ENCODE results near the gene RAD51B.
A peak's percentile ranks its signal among the peaks of the same experiment; 100 is the strongest.

The RAD51B gene

DNA sequence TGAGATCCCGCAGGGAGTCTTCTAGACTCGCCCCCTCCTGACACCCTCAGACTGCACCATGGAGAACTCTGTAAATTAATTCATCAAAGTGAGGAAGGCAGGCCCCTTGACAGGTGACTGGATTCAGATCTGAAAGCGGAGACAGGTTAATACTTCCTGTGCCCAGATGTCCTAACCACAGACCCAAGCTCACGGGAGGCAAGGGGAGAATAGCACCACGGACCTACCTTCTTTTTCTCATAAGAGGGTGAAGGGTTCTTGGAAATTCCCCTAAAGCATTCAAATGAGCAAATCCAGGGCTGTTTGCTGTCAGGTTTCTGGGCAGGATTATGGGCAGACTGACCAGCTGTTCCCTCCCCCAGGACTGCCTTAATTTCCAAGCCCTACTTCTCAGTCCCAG is 803.3 kb downstream of the RAD51B start:
- DNase-seq (ENCODE audit: low spot score), result no peak

DNA sequence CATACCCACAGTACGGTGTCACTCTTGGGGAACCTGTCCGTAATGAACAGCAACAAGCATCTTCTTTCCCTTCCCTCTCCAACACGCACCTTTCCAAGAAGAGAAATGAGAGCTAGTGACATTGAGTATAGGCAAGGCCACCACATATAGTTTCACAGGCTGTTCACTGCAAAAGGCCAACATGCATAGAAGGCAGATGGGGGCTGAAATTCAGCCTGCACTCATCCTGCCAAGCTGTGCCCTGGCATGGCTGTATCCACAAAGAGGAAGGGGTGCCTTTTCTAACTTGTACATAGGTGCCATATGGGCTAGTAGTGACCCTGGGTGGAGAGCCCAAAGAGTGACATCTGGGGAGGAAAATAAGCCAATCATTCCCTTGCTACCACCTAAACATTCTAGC is 803.7 kb downstream of the RAD51B start:
- no peak for DNase-seq (ENCODE audit: low spot score)

DNA sequence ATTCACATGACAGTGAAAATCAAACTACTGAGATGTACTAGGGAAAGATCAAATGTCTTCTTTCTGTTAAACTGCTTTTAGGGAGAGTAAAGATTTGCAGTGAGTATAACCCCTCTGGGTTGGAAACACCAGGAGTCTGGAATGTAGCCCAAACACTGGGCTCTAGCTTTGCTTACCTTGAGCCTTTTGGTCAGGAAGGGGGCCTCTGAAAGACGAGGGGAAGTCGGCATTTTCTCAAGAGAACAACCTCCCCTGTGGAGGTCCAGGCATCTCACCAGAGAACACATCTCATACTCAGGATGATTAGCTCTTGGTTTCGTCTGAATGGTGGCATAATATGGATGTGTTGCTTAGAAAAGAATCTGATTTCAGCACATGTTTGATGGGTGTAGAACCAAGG is 804.2 kb downstream of the RAD51B start:
- DNase-seq (ENCODE audit: low spot score), result no peak

DNA sequence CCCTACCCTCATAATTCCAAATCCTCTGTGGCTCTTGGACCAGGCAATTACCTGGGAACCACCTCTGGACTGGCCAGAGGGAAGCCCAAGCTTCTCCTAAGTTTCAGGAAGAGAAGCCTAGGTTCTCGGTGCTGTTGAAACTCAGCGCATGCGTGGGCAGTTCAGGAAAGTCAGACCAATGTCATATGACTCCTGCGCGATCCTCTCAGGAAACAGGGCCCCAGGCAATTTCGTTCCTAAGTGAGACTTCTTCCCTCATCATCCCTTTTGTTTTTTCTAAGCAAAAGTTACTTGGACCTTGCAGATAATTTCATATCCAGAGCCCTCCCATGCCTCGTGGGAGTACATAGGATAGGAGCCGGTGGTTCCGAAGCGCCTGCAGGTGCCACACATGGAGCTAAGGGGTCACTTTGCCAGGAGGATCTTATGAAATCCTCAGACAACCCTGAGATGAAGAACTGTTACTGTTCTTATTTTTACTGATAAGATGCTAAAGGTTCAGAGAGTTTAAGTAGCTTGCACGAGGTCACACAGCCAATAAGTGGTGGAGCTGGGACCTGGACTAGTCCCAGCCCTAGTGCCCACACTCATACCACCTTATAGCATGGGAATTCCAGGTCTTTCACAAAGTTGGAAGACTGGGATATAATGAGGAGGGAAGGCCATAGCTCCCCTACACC is 805.1 kb downstream of the RAD51B start:
- DNase-seq (ENCODE audit: low spot score), result peak; percentile 60

DNA sequence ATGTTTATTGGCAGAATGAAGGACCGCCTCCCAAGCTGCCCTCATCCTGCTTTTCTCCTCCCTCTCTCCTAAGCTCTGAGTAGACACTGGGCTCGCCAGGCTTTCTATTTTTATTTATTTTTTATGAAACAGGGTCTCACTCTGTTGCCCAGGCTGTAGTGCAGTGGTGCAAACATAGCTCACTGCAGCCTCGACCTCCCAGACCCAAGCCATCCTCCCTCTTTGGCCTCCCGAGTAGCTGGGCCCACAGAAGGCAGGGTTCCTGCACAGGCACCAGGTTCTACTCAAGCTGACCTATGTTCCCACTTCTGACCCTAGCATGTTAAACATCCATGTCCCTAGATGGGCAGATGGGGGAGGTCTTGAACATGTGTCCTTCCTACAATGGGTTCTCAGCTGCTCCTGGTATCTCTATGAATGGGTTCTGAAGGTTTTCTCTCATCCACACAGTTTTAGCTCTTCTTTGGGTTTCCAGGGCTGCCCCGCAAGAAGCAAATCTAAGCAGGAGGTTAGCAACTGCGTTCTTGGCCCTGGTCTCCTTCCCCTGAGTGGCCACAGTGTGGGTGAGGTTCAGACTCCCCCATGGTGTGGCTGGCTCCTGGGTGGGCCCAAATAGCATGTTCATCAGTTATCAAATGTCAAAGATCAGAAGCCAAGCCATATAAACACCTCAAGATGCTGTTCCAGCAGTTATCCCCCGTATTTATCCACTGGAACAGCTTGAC is 805.9 kb downstream of the RAD51B start:
- DNase-seq (ENCODE audit: low spot score), result no peak

DNA sequence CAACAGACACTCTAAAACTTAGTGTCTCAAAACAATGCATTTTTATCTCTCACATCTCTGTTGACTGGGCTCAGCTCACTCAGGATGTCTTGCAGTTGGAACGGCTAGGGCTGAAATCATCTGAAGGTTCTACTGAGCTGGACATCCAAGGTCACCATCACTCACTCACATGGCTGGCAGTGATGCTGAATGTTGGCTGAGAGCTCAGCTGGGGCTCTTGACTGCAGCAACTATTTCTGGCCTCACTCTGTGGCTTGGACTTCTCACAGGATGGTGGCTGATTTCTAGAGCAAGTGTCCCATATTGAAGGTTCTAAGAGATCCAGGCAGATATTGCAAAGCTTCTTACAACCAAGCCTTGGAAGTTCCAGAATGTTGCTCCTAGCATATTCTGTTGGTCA is 806.8 kb downstream of the RAD51B start:
- no peak for DNase-seq (ENCODE audit: low spot score)

DNA sequence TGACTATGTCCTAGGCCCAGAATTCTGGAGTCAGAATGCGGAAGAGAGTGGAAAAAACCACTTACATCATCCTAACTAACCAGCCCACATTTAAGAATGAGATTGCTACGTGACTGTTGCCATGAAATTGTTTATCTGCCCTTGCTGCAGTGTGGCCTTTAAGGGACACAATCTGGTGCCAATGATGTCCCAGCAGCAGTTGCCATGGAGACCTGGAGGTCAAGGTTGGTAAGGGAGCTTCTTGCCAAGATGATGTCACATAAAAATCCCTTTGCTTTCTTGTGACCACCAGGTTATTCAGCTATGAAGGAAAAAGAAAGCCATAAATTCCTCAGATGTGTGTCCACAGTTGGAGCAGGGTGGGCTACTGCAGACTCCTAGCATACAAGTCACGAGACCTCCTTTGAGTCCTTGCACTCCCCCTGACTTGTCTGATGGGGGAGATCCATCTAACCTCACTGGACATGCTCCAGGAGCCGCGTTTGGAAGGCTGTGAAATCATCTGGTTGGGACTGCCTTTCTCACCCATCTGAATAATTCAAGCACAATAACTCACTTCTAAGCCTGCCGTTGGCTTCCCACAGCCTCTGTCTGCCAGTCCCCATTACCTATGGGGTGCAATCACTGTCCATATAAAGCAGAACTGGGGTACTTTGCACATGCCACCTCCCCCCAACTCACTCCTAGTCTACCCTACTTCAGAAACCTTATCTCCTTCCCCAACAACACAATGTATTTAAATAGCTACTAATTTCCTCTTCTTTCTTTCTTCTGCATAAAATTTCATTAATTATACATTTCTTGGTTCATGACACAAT is 807.7 kb downstream of the RAD51B start:
- no peak for DNase-seq (ENCODE audit: low spot score)

DNA sequence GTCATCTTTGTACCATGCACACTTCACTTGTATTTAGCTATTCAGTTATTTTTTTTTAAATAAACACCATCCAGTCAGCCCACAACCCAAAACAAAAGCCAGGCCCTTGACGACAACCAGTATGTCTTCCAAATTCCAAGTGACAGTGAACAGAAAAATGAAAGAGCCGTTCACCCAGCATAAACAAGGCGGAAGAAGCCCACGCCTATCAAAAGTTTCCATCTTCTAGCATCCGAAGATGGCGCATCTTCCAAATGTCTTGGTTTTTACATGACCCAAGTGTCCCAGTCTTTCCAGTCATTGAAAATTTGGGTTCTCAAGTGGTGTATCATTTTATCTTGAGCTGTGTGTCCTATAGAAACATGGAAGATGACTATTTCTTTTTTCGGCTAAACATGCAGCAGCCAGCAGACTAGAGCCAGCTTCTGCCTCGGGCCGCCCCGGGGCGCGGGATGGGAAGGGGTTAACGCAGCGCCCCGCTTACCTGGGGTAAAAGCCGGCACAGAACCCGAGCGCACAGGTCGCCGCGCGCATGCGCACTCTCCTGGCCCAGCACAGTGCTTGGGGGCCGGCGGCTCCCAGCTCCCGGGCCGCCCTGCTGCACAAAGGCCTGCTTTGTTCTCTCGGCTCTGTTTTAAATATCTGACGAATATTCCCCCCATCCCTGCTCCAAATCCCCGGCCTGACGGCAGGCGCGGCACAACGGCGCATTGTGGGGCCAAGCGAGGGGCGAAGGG is 808.5 kb downstream of the RAD51B start:
- peak; percentile 99 for DNase-seq (ENCODE audit: low spot score)

DNA sequence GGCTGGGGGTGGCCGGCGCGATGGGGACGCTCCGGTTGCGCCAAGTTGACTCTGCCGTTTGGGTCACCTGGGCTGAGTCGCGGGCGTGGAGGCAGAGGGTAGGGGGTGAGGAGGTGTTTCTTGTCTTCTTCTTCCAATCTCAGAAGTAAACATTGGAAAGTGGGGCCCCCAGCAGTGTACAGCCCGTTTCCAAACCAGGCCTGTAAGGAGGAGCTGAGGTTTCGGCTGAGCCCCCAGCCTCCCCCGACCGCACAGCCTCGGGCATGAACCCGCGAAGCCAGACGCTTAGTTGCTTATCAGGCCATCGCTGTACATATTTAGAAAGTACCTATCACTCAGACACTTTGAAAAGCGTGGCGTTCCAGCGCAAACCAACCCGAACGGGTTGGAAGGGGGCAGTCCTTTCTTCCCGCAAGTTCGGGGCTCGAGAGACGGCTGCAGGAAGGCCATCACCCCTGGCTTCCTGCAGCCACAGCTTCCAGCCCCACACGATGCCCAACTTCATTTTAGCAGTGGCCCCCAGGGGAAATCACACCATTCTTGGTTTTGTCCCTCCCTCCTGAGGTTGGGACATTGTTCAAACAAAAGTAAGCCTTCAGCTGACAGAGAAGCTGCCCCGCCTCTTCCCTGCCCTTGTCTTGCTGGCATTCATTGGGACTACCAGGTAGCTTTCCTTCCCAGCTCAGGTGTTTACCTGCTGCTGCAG is 809.2 kb downstream of the RAD51B start:
- peak; percentile 33 for DNase-seq (ENCODE audit: low spot score)

DNA sequence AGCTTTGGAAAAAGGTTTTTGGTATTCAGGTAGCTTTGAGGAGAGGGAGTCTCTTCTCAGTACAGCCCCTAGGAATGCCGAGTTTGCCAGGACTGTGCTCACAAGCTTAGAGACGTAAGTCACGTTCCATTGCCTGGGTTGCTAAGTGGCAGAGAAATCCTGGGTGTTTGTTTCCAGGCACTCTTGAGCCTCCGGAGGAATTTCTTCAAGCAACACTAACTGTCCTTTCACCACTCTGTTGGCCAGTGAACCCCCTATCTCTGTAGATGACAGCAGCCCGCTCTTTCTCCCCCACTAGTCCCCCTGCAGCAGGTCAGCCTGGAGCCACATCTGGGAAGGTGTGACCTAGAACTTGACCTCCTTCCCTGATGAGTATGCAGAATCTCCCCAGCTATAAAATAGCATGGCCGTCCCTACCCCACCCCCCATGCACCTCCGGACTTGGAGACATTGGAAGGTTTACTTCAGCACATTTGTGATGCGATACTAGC is 810.5 kb downstream of the RAD51B start:
- DNase-seq (ENCODE audit: low spot score), result no peak

DNA sequence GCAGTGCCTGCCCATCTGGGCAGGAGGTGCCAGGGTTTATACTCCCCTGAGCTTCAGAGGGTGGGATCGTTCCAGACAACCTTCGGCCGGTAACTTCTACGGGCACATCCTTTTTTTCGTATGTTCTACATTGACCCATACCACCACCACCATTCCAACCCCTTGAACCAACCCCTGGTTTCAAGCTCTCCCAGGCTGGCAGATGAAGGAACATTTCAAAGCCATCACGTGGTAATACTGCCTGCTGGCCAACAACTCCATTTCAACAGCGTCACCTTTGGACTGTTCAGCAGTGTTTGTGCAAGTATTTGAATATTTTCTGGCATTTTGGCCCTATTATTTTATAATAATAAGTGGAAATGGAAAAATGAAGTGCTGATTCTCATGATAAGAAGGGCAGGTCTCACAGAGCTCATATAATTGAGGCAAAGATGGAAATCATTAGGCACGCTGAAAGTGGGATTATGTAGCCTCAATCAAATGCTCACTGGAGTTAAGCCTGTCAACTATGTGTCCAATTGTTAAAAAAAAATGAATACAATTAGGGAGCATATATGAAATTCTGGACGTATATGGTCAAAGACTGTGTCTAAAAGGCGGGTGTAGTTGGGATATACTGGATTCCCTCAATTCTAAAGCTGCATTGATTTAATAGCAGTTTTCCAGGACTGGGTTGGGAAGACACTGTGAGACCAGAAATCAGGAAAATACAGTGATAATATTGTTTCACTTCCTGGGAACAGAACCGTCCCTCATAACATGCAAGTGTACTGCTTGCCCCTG is 811.2 kb downstream of the RAD51B start:
- DNase-seq (ENCODE audit: low spot score), result no peak

DNA sequence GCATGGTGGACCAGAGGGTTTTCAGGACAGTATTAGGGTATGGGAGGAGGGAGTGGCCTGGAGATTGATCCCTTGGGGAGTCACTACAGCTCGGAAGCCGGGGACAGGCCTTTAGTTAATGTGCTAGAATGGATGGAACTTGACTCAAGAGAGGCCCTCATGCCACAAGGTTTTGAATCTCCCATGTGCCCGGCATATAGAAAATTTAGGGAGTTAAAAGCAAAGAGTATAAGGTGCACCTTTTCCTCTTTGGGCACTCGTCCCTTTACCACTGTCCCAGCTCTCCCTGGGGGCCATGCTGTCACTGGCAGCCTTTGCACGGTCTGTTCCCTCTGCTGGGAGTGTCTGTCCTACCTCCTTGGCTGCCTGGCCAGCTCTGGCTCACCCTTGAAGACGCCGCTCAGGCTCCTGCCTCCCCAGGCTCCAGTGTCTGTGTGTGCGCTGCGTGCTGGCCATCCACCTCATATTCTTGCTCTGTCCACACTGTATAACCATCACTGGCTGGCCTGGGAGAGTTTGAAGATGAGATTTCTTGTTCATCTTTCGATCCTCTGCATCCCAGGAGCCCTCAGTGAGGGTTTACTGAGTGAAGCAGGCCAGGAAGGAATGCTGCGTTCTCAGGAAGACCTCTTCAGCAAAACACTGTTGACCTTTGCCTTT is 811.9 kb downstream of the RAD51B start:
- DNase-seq (ENCODE audit: low spot score), result no peak

DNA sequence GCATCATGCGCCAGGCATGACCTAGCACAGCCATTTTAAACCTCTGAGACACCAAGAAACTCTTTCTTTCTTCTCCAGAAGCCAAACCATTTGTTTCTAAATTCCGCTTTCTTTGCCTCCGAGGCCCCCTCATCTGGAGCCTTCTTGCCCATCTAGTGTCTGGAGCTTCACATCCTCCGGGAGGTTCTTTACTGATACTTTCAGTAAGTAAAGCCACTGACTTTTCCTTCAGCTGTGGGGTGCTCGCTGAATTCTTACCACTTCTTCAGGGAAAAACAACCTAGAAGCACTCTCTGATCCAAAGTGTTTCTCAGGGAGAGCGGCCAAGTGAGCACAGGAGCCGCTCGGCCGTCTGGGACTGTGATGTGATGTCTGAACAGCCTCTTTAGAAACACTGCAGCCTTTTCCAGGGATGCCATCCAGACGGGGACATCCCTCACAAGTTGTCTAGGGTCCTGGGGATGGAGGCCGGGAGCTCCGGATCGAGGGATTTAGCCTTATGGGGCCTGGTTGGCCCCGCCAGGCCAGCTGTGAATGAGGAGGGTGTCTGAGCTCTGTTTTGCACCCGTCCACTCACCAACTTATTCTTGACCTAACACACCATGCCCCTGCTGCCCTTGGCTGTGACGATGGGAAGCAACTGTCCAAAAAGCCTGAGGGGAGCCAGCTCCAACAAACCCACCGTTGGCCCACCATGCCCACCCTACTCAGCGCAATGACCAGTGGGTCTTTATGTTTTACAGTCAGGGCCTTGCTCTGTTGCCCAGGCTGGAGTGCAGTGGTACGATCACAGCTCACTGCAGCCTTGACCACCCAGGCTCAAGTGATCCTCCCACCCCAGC is 812.7 kb downstream of the RAD51B start:
- no peak for DNase-seq (ENCODE audit: low spot score)

DNA sequence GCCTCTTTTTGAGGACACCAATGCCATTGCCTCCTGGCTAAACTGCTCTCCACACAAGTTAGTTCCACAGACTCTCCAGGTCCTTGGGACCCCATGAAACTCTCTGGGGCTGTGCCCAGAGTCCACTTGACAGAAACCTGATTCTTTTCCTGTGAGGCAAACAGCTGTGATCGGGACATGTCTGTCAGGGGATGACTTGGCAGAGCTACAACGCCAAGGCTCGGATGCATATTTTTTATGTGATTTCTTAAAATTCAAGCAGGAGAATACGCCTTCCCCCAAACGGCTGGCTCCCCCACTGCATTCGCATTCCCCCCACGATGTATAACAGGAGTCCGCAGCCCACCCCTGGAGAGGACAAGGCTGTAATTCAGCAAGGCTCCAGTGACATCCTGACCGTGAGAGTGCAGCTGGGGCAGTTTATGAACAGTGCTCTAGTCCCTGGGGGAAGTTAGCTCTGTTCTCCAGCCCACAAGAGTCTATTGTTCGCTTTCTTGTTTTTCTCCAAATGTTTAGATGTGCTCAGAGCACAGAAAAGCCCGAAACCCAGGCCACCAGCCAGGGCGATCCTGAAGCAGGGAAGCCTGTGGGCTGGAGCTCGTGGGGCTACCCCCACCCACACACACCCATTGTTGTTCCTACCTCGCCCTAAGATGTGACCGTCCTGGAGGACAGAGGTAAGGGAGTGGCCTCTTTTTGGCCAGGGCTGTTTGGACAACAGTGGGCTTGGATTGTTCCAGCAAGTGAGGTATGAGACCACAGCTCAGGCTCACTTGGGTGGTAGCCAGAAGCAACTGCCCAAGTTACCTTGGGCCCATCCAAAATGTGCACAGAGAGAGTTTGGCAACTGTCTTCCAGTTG is 813.8 kb downstream of the RAD51B start:
- peak; percentile 87 for DNase-seq (ENCODE audit: low spot score)

DNA sequence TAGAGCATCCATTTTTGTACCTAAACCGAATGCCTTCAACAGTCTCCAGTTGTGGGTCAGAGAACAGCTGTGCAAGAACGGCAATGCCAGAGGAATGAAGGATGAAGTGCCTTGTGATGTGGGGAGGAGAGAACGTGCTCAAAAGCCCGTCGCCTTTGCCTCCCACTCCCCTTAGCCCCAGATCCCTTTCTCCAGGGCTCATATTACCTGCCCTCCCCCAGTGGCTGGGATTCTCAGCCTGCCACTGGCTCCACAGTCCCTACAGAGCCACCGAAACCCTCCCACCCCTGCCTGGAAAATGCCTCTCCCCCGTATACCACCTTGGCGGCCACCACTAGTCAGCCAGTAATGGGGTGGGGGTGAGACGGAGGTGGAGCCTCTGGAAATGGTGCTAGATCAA is 814.8 kb downstream of the RAD51B start:
- no peak for DNase-seq (ENCODE audit: low spot score)

DNA sequence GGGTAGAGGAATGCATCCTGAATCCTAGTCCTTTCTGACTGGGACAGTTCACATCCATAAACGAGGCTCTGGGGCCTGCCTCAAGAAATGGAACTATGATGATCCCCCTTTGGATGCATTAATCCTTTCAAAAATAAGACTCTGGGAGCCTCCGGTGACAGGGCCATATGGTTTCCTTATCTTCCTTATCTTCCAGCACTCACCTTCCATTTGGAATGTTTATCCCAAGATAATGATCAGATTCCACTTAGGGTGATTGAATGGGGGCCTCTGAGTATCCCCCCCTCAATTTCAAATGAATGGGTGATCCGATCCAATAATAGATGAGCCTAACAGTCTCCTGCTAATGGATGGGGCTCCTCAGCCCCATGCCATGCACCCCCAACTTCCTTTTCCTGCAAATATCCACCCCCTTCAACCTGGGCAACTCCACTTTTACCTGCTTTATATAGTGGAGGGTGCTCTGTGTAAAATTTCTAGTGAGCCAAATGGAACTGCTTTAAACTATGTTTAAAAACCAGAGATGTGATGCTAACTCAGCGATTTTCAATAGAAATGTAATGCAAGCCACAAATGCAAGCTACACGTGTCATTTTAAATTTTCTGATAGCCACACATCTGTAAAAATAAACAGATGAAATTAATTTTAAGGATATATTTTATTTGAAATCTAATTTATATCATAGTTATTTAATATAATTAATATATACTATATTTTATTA is 815.5 kb downstream of the RAD51B start:
- DNase-seq (ENCODE audit: low spot score), result no peak

DNA sequence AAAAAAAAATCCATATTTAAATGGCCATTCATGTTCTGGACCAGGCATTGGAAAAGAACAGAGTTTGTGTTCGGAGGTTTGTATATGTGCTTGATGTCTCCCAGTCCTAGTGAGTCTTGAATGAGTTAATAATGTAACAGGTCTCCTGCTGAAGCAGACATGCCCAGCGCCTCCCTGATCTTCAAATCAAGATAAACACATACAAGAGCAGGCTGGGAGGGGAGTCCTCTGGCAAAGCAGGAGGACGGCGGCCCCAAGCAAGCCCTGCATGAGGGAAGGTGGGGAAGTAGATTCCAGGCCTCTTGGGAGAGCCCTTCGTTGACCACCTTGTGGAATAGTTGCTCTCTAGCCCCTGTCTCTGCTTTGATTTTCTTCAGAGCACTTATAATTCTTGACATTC is 817.0 kb downstream of the RAD51B start:
- DNase-seq (ENCODE audit: low spot score), result no peak

Data from COLO829 (cell line).